Dendritic cell treated with granulocyte-macrophage colony-stimulating factor and Interleukin-4, amounts not matched to agents 40 ng/mL and 50 ng/mL, for 4 days (primary cell): Measurements from ENCODE around the gene KLHL25.

Experiments
- H3K27ac Mint-ChIP-seq: one replicate; pipeline ENCODE4 v1.8.0; 2022; ENCODE audit warnings: mild to moderate bottlenecking, mixed read lengths
- H3K27me3 Mint-ChIP-seq: one replicate; pipeline ENCODE4 v1.8.0; 2022; ENCODE audit warnings: mild to moderate bottlenecking, mixed read lengths
- H3K36me3 Mint-ChIP-seq: one replicate; pipeline ENCODE4 v1.8.0; 2022; ENCODE audit warnings: low read depth, mixed read lengths
- H3K4me1 Mint-ChIP-seq: one replicate; pipeline ENCODE4 v1.8.0; 2022; ENCODE audit warnings: low read depth, mixed read lengths
- H3K4me3 Mint-ChIP-seq: one replicate; pipeline ENCODE4 v1.8.0; 2022; ENCODE audit warnings: mild to moderate bottlenecking, moderate library complexity, mixed read lengths
- H3K9me3 Mint-ChIP-seq: one replicate; pipeline ENCODE4 v1.8.0; 2022; ENCODE audit warnings: mixed read lengths
- intact Hi-C: fragments of 100-400 bp; cut with micrococcal nuclease; formaldehyde crosslinking; loops from one replicate; pipeline ENCODE4 v1.15.0; 2022

The KLHL25 gene

GRCh38 chr15:85755942-85756341 lies 38.8 kb downstream of the KLHL25 start:
- Mint-ChIP-seq H3K9me3 (no peaks in the 10 kb centered on the region), H3K4me1 (peaks cover 36% of the 10 kb centered on the region), H3K27ac (no peak overlapping the region), H3K4me3 (no peak overlapping the region), H3K27me3 (no peaks in the 10 kb centered on the region), H3K36me3 (peaks cover 12% of the 10 kb centered on the region)
- intact Hi-C loops: no loop called here

DNA sequence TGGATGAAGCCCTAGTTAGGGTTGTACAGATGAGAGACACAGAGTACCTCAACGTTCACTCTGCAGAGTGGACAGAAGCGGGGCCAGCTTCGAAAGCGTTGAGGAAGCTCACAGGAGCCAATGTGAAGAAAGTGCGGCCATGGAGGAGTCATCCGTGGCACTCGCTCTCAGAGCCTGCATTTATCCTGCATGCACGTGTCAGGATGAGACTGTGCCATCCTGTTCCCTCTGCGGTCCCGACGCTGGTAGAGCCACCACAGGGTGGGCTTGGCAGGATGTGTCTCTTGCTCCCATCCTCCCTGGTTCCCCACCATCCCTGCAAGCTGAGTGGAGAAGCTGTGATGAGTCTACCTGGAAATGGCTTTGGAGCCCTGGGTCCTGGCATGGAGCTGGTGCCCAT lies 39.3 kb downstream of the KLHL25 start:
- Mint-ChIP-seq H3K36me3 (peaks cover 12% of the 10 kb centered on the region), H3K4me1 (peaks cover 41% of the 10 kb centered on the region), H3K27me3 (no peaks in the 10 kb centered on the region), H3K9me3 (no peaks in the 10 kb centered on the region), H3K4me3 (no peak overlapping the region), H3K27ac (no peak overlapping the region)
- intact Hi-C loops: no loop called here

DNA sequence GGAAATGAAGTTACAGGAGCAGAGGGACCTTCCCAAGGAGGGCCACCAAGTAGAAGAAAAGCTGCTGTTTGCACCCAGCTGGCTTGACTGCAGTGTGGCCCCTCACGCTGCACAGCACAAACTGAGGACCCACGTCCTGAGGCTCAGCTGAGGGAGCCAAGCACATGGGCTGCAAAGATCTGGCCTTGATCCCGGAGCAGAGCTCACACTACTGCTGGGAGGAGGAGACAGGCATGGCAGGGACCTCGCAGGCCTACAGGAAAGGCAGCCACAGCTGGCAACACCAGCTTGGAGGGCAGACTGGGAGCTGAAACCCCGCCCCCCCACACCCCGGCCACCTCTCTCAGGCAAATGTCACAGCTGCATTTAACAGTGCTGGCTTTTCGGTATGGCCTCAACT lies 39.7 kb downstream of the KLHL25 start:
- Mint-ChIP-seq H3K9me3 (no peaks in the 10 kb centered on the region), H3K27ac (peak overlapping the region; percentile 24), H3K36me3 (peaks cover 12% of the 10 kb centered on the region), H3K4me1 (peaks cover 46% of the 10 kb centered on the region), H3K27me3 (no peaks in the 10 kb centered on the region), H3K4me3 (no peak overlapping the region)
- intact Hi-C loops: no loop called here

DNA sequence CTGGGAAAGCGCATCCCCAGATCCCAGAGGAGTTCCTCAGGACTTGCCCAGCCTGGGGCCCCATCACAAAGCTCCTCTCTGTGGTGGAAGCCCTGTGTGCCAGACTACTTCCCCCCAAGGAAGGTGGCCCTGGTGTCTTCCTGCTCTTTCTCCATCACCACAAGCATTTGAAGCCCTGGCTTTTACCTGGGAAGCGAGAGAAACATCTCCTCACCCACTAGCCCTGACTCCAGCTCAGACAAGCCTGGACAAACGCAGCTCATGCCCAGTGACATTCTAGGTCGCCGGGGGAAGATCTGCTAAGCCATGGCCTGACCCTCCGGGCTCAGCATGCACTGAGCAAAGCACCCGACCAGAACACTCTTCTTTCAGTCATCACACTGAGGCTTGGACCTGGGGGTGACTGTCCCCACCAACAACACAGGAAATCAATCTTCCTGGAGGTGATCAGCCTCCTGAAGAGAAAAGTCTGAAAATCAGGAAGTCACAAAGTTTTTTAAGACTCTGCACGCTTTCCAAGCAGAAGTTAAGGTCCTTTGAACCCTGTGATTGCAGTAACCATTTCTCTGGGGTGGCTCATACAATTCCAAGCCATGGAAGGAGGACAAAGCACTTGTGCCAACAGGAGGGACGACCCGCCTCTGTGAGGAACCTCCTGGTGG lies 40.8 kb downstream of the KLHL25 start:
- intact Hi-C loops: no loop called here
- Mint-ChIP-seq H3K9me3 (no peaks in the 10 kb centered on the region), H3K36me3 (peaks cover 18% of the 10 kb centered on the region), H3K27ac (no peak overlapping the region), H3K27me3 (no peaks in the 10 kb centered on the region), H3K4me3 (no peak overlapping the region), H3K4me1 (peaks cover 56% of the 10 kb centered on the region)

- H3K4me1 Mint-ChIP-seq: peaks cover 63% of the 10 kb centered on the region
- intact Hi-C loops: no loop called here
- no peaks in the 10 kb centered on the region for H3K9me3 Mint-ChIP-seq
- H3K27ac Mint-ChIP-seq: no peak overlapping the region
- no peak overlapping the region for H3K4me3 Mint-ChIP-seq
- H3K27me3 Mint-ChIP-seq: no peaks in the 10 kb centered on the region
- H3K36me3 Mint-ChIP-seq: peaks cover 19% of the 10 kb centered on the region
Observed at GRCh38 chr15:85753261-85753660, 41.5 kb downstream of the KLHL25 start.

- Mint-ChIP-seq H3K4me3 (no peak overlapping the region), H3K27me3 (no peaks in the 10 kb centered on the region), H3K9me3 (no peaks in the 10 kb centered on the region), H3K36me3 (peaks cover 21% of the 10 kb centered on the region), H3K27ac (peak overlapping the region; percentile 46), H3K4me1 (peaks cover 65% of the 10 kb centered on the region)
- intact Hi-C loops: no loop called here
Observed at GRCh38 chr15:85752491-85752961, 42.2 kb downstream of the KLHL25 start.

DNA sequence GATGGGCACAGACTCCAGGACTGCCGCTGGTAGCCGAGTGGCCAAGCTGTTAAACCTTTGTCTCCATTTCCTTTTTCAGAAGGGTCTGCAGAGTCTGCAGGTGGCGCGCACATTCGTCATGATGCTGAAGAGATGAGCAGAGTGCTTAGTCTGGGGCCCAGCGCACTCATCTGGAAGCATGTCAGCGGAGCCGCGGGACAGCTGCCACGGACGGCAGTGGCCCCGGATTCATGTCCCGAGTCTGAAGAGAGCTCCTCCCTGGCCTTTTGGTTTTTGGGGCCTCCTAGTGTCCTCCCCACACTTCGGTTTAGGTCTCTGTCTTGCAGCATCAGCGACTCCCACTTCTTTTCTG lies 42.6 kb downstream of the KLHL25 start:
- H3K4me1 Mint-ChIP-seq: peaks cover 65% of the 10 kb centered on the region
- no peak overlapping the region for H3K27ac Mint-ChIP-seq
- H3K36me3 Mint-ChIP-seq: peaks cover 25% of the 10 kb centered on the region
- H3K27me3 Mint-ChIP-seq: no peaks in the 10 kb centered on the region
- intact Hi-C loops: no loop called here
- no peak overlapping the region for H3K4me3 Mint-ChIP-seq
- no peaks in the 10 kb centered on the region for H3K9me3 Mint-ChIP-seq

DNA sequence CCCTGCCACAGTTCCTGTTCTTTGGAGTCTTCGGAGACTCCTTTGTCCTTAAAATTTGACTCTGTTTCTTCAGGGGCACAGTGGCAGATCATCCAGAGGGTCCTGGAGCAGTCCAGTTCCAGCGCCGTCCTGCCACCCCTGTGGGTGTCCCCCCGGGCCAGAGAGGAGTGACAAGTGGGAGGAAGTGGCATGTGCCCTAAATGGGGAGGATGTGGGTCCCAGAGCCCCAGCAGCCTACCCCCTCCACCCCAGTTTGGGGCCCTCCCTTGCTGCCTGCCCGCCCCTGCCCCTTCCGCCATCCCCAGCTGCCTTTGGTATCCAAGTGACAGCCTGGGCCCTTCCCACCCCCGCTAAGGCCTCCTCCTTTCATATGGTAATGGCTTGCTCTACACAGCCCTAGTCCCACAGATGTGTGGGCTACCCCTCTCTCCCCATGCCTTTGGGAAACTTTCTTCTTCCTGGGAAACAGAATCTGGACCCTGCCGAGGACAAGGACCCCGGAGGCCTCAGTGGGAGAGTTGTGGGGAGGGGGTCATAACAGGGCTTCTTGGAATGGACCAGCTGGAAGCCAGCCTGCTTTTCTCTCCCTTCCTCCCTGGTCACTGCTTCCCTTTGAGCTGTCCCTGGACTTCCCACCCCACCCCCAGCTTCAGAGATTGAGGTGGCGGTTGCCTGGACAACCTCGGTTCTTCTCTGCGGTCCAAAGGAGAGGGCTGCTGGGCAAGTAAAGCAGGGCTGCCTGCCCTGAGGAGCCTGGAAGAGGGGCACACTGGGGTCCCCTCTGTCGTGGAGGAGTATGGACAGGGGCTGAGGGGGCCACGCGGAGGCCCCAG lies 43.2 kb downstream of the KLHL25 start:
- H3K9me3 Mint-ChIP-seq: no peaks in the 10 kb centered on the region
- H3K27ac Mint-ChIP-seq: peak overlapping the region; percentile 77
- H3K27me3 Mint-ChIP-seq: no peaks in the 10 kb centered on the region
- H3K36me3 Mint-ChIP-seq: peaks cover 31% of the 10 kb centered on the region
- H3K4me1 Mint-ChIP-seq: peaks cover 65% of the 10 kb centered on the region
- intact Hi-C loops: no loop called here
- no peak overlapping the region for H3K4me3 Mint-ChIP-seq

GRCh38 chr15:85750319-85751290 lies 44.1 kb downstream of the KLHL25 start:
- H3K27me3 Mint-ChIP-seq: no peaks in the 10 kb centered on the region
- H3K27ac Mint-ChIP-seq: peak overlapping the region; percentile 77
- no peaks in the 10 kb centered on the region for H3K9me3 Mint-ChIP-seq
- H3K36me3 Mint-ChIP-seq: peaks cover 40% of the 10 kb centered on the region
- intact Hi-C loops: no loop called here
- peaks cover 65% of the 10 kb centered on the region for H3K4me1 Mint-ChIP-seq
- no peak overlapping the region for H3K4me3 Mint-ChIP-seq

- intact Hi-C loops: no loop called here
- peak overlapping the region; percentile 77 for H3K27ac Mint-ChIP-seq
- H3K4me1 Mint-ChIP-seq: peaks cover 62% of the 10 kb centered on the region
- peak overlapping the region; percentile 37 for H3K4me3 Mint-ChIP-seq
- H3K9me3 Mint-ChIP-seq: no peaks in the 10 kb centered on the region
- peaks cover 51% of the 10 kb centered on the region for H3K36me3 Mint-ChIP-seq
- no peaks in the 10 kb centered on the region for H3K27me3 Mint-ChIP-seq
Observed at GRCh38 chr15:85749261-85750151, 45.2 kb downstream of the KLHL25 start.

- Mint-ChIP-seq H3K9me3 (no peaks in the 10 kb centered on the region), H3K36me3 (peaks cover 59% of the 10 kb centered on the region), H3K27ac (peak overlapping the region; percentile 77), H3K4me1 (peaks cover 54% of the 10 kb centered on the region), H3K4me3 (no peak overlapping the region), H3K27me3 (no peaks in the 10 kb centered on the region)
- intact Hi-C loops: no loop called here
Observed at GRCh38 chr15:85748729-85749128, 46.0 kb downstream of the KLHL25 start.

GRCh38 chr15:85748176-85748575 lies 46.5 kb downstream of the KLHL25 start:
- intact Hi-C loops: no loop called here
- H3K27ac Mint-ChIP-seq: peak overlapping the region; percentile 77
- H3K36me3 Mint-ChIP-seq: peaks cover 64% of the 10 kb centered on the region

DNA sequence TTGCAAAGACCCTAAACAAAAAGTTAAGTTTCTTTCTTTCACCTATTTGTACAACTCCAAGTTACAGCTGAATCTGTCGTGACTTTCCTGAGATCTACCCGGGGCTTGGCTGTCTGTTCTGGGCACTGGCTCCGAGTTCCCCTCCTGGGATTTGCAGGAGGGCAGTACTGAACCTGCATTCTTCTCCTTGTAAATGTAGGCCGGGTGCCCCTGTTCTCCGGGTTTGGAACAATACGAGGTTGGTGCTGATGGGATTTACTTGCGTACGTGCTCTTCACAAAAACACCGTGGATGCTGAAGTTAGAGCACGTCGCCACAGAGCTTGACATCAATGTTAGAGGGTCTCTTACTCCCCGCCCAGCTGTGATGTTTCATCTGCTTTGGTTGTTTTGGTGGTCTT lies 48.1 kb downstream of the KLHL25 start:
- Mint-ChIP-seq H3K27me3 (no peaks in the 10 kb centered on the region), H3K4me3 (no peak overlapping the region), H3K27ac (no peak overlapping the region), H3K4me1 (peaks cover 47% of the 10 kb centered on the region), H3K9me3 (no peaks in the 10 kb centered on the region), H3K36me3 (peaks cover 79% of the 10 kb centered on the region)
- intact Hi-C loops: no loop called here

More at GRCh38 chr15:85748176-85748575, 46.5 kb downstream of the KLHL25 start:
- Mint-ChIP-seq H3K4me1 (peaks cover 49% of the 10 kb centered on the region), H3K27me3 (no peaks in the 10 kb centered on the region), H3K9me3 (no peaks in the 10 kb centered on the region), H3K4me3 (no peak overlapping the region)
